Measurements from ENCODE around the gene DSE.
A peak's percentile ranks its signal among the peaks of the same experiment; 100 is the strongest.
"Not testable (repeated sequence)": the region's sequence is repeated elsewhere in the genome, so short reads cannot be mapped to it uniquely, and the experiment has no call there.

Gene DSE

GRCh38 chr6:116370760-116371119 is at the start of gene DSE:
TSS of gene DSE (plus strand) at chr6:116370947. CDS start at chr6:116399251, 28,304 bp downstream.
- DNase-seq = peak in 1 of 4 experiments; percentile 23

- not testable (repeated sequence) for DNase-seq
Measured at GRCh38 chr6:116321933-116322332, 48.8 kb upstream of the DSE start.

- DNase-seq = no peak
Measured at GRCh38 chr6:116323863-116324262, 46.9 kb upstream of the DSE start.

DNA sequence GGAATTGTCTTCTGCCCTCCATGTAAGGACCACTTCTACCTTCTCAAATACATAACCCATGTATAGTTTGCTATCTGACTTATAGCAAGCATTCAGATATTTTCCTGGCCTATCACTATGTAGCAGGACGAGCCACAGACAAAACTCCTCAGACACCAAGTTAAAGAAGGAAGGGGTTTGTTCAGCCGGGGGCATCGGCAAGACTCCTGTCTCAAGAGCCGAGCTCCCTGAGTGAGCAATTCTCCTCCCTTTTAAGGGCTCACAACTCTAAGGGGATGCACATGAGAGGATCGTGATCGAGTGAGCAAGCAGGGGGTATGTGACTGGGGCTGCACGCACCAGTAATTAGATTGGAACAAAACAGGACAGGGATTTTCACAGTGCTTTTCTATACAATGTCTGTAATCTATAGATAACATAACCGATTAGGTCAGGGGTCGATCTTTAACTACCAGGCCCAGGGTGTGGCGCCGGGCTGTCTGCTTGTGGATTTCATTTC is 45.1 kb upstream of the DSE start:
- DNase-seq = not testable (repeated sequence)

DNA sequence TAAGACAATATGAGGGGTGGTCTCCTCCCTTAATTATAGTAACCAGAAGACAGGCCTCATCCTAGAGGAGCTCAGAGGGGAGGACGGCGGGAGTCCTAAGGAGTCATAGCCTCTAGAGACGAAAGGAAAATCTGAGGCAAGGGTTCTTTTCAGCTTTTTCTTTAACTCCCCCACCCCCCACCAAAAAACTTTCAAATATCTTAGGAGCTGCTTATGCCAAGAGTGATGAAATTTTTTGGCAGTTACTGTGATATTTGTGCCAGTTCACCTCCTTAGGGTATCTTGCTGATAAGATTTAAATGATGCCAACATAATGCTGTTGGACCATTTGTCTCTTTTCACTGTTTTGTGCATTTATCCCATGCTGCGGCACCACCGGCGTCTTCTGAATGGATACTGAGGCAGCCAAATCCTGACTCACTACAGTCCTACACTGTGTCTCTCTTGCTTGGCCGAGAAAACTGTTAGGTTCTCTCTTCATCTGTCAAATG is 44.5 kb upstream of the DSE start:
- DNase-seq = no peak

DNA sequence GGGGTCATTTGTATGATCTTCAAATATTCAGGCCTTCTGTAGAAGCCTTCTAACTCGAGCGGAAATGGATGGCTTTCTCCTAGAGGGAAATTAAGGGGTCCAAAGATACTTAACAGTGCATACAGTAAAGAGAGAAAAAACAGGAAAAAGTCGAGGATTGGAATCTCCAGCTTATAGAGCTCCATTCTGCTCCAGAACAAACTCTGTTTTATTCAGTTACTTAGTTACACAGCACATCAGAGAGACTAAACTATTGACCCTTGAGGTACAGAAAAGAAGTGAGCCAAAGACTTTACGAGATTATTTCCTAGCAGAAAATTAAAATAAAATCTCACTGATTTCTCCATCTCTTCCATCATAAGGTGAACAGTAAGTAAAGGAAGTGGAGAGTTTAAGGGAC is 43.8 kb upstream of the DSE start:
- no peak for DNase-seq

GRCh38 chr6:116327803-116328527 is 42.8 kb upstream of the DSE start:
- no peak for DNase-seq

DNA sequence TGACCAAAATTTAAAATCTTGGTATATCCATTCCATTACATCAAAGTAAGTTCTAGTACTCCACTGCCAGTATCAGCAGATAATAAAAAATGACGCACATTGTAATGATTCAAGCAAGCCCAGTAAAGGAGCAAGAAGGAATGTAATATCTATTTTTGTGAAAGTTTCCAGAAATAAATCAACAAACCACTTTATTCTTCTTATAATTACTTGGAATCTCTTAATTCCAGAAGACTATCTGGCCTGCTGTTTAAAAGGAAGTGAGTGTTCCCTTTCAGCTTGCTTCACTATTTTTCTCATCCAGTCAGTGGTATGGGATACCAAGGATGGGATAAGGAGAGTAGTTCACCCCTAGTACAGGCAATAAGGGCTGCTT is 42.2 kb upstream of the DSE start:
- DNase-seq = no peak

GRCh38 chr6:116329156-116329555 is 41.6 kb upstream of the DSE start:
- no peak for DNase-seq

GRCh38 chr6:116330511-116330910 is 40.2 kb upstream of the DSE start:
- DNase-seq = no peak

DNA sequence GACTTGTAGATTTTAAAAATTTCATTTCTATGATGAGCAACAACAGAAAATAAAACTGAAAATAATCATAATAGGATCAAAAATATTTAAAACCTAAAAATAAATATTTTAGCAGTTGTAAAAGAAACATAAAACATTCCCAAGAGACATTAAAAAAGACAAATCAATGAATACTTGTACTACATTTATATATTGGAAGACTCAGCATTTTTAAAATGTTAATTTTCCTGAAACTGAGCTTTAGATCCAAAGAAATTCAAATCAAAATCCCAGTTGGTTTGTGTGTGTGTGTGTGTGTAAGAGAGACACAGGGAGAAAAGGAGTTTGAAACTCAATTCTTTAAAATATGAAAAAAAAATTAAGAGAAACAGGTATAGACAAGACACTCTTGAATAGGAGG is 38.7 kb upstream of the DSE start:
- no peak for DNase-seq

- DNase-seq = not testable (repeated sequence)
Measured at GRCh38 chr6:116334638-116335409, 35.9 kb upstream of the DSE start.

DNA sequence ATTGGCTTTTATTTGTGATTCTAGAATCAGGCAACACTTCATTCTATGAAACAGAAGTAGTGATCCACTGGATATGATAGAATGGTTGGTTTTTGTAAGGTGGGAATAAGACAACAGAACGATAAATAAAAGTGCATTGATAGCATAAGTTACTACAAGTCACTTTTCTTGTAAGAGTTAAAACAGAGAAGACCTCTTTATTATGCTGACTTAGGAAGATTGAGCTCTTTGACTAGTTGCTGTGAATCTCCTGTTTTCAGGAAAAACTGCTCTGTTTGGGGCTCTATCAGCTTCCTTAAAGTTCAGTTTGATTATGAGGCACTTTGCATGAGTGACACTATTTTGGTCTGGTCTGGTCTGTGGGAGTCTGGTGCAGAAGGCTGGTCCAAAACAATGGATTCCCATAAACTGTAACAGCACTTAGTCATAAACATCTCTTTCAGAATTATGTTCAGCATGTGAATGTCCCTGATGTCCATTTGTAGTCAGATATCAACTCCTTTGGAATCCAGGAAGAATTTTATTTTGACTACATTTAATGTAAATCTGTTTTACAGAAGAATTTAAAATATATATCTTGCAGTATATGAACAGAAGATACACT is 35.0 kb upstream of the DSE start:
- DNase-seq = no peak

GRCh38 chr6:116338943-116339342 is 31.8 kb upstream of the DSE start:
- no peak for DNase-seq

DNA sequence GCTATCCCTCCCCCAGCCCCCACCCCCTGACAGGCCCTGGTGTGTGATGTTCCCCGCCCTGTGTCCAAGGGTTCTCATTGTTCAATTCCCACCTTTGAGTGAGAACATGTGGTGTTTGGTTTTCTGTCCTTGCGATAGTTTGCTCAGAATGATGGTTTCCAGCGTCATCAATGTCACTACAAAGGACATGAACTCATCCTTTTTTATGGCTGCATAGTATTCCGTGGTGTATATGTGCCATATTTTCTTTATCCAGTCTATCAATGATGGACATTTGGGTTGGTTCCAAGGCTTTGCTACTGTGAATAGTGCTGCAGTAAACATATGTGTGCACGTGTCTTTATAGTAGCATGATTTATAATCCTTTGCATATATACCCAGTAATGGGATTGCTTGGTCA is 30.1 kb upstream of the DSE start:
- DNase-seq = not testable (repeated sequence)

DNA sequence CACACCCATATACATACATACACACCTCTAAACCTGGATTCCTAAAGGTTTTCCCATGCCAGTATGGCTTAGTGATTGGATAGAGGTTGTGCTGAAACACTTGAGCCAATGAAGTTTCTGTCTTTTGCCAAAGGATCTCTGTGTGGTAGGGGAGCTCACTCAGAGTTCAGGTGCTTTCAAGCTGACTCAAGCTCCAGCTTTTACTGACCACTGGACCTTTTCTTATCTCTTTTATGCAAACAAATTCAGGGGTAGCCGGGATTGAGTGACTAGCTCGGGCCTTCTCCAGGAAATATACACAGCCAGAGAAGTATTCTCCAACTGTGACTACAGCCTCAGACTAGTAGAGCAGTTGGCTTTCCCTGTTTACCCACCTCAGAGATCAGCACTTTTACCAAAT is 21.5 kb upstream of the DSE start:
- no peak for DNase-seq

- DNase-seq = no peak
Measured at GRCh38 chr6:116351101-116351500, 19.6 kb upstream of the DSE start.

DNA sequence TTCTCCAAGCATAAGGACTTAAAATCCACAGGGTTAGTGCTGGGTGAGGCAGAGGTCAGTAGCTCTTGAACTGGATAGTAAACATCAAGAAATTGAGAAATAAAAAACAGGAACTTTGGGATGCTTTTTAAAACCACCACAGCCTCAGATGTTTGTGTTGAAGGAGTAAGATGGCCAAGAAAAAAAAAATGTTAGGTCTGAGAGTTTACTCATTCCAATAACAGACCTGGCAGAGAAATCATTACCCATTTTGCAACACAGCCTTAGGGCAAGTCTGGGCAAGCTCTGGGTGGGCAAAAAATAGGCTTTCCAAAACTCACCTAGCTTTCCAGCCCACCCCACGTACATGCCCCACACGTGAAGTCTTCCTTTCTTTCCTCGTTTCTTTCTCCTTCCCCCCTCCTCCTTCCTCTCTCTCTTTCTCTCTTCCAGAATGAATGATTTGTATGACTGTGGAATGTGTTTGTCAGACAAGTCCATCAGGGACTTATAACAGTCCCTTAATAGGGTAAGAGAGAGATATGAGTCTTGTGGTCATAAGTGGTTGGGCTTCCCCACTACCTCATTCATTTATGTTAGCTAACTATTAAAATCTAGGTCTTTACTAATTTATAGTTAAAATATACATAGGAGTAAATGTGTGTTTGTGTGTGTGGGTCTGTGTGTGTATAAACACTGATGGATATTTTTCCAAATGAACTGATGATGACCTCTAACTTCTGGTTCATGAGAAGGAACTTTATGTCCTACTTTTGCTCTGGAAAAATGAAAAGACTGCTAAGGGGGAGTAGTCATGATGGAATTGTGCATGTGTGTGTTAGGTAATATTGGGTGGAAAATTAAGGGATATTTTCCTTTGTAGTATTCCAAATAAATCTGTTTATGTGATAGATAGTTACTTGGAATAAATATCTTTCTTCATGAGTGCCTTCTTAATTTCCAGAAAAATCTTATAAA is 18.0 kb upstream of the DSE start:
- no peak for DNase-seq

GRCh38 chr6:116354236-116354635 is 16.5 kb upstream of the DSE start:
- no peak for DNase-seq

GRCh38 chr6:116355796-116356195 is 15.0 kb upstream of the DSE start:
- DNase-seq = no peak

DNA sequence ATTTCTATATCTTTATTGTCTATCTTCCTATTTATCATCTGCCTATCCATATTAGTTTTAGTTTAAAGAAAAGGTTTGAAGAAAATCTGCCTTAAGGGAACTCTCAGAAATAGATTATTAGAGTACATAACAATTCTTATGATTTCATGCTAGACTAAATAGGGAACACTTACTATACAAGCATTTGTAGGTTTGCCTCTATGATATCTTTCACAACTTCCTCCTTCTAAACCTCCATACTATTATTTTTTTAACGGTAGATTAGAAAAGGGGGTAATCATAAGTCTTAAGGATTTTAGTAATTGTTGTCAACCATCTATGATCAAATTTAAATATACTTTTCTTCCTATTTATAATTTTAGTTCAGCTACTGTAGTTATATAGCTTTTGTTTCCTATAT is 11.6 kb upstream of the DSE start:
- no peak for DNase-seq

- DNase-seq = no peak
Measured at GRCh38 chr6:116359835-116360234, 10.9 kb upstream of the DSE start.

GRCh38 chr6:116362276-116362675 is 8.5 kb upstream of the DSE start:
- no peak for DNase-seq

All from activated naive CD4-positive, alpha-beta T cell (primary cell).